NB4 (cell line): ENCODE data around the gene NUDT3.

Experiments used
- DNase-seq: peaks from one replicate; pipeline ENCODE4 v3.0.0; 2010; ENCODE audit warnings: low read depth
- H3K4me3 ChIP-seq: one replicate; pipeline ENCODE4 v1.5.1; 2011; ENCODE audit warnings: mild to moderate bottlenecking, low read depth, low read length, moderate library complexity
- CTCF ChIP-seq: IDR thresholded peaks from one replicate; pipeline ENCODE4 v1.5.1; 2012; ENCODE audit warnings: low read depth, low read length
- MYC ChIP-seq: IDR thresholded peaks from 2 replicates; pipeline ENCODE4 v1.6.1; 2011; ENCODE audit warnings: low read depth, low read length
- POLR2A ChIP-seq: IDR thresholded peaks from 2 replicates; pipeline ENCODE4 v1.6.1; 2011; ENCODE audit warnings: mild to moderate bottlenecking; ENCODE audit not compliant: insufficient read length; ENCODE audit errors: extremely low read depth
- TF ChIP-seq, protein P1 (sequence below): IDR thresholded peaks from 2 replicates; pipeline ENCODE4 v1.6.1; 2011; ENCODE audit warnings: low read depth, low read length

Gene NUDT3

DNA sequence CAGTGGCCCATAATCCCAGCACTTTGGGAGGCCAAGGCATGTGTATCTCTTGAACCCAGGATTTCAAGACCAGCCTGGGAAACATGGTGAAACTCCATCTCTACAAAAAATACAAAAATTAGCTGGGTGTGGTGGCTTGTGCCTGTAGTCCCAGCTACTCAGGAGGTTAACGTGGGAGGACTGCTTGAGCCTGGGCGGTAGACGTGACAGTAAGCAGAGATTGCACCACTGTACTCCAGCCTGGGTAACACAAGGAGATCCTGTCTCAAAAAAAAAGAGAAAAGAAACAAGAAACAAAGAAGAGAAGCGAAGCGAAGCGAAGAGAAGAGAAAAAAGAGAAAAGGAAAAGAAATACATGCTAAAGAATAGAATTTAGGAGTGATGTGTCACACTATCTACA lies 69.2 kb downstream of the NUDT3 start:
- no peak for DNase-seq

GRCh38 chr6:34322732-34323131 lies 69.7 kb downstream of the NUDT3 start:
- no peak for DNase-seq
- no peak overlapping the region for H3K4me3 ChIP-seq
- no peak for TF ChIP-seq CTCF
- TF ChIP-seq, protein P1, sequence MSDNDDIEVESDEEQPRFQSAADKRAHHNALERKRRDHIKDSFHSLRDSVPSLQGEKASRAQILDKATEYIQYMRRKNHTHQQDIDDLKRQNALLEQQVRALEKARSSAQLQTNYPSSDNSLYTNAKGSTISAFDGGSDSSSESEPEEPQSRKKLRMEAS: no peak
- no peak for TF ChIP-seq POLR2A
- no peak for TF ChIP-seq MYC

More for the DNA sequence above, 69.2 kb downstream of the NUDT3 start:
- TF ChIP-seq POLR2A (no peak), CTCF (no peak), MYC (no peak)
- TF ChIP-seq, protein P1: no peak
- no peak overlapping the region for H3K4me3 ChIP-seq

- DNase-seq: no peak
- TF ChIP-seq, protein P1: no peak
- TF ChIP-seq CTCF: no peak
- no peak for TF ChIP-seq MYC
- TF ChIP-seq POLR2A: no peak
- no peak overlapping the region for H3K4me3 ChIP-seq
Measured at GRCh38 chr6:34321821-34322220, 70.6 kb downstream of the NUDT3 start.

DNA sequence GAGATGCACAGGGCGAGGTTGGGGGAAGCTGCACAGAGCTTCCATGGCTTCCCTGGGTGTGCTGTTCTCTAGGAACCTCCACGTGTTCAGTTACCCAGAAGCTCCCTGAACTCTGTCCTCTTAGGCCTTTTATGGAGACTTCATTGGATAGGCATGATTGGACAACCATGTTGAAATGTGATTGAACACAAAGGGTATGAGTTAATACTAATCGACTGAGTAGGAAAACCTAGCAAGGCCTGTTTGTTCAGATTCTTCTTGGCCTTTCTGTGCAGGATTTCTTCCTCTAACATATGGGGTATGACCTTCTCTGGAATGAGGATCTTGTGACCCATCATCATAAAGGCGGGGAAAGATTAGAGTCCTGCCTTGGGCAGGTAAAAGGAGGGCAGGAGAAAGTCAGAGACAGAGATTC lies 73.0 kb downstream of the NUDT3 start:
- DNase-seq: no peak
- no peak overlapping the region for H3K4me3 ChIP-seq
- TF ChIP-seq POLR2A (no peak), MYC (no peak), CTCF (no peak)
- TF ChIP-seq, protein P1: no peak

GRCh38 chr6:34318499-34319470 lies 73.7 kb downstream of the NUDT3 start:
- H3K4me3 ChIP-seq: no peak overlapping the region
- TF ChIP-seq MYC: no peak
- TF ChIP-seq, protein P1: no peak
- TF ChIP-seq POLR2A: no peak
- no peak for TF ChIP-seq CTCF
- no peak for DNase-seq
